Cardiac muscle cell (in vitro differentiated cells and primary cell): Measurements from ENCODE around the gene ATP11B. TPM values are rescaled to one million over a fixed set of nuclear protein-coding genes. Genes with fewer than 3 reads are reported as not detected.
"Not testable (repeated sequence)": the region's sequence is repeated elsewhere in the genome, so short reads cannot be mapped to it uniquely, and the experiment has no call there.

Source experiments
- DNase-seq, 2 donors: peaks; one replicate each; pipeline versions ENCODE4 v3.0.0 to v3.0.0-alpha.2; 2010 to 2017; ENCODE audit warnings: low read depth in 1 of 2, low spot score in 1 of 2
- H3K27ac ChIP-seq: fragments of 200-600 bp; sonication (generic); 2 replicates; pipeline ENCODE4 v1.5.1; 2016
- H3K27me3 ChIP-seq: fragments of 200-600 bp; sonication (generic); 2 replicates; pipeline ENCODE4 v1.6.0; 2016; ENCODE audit warnings: control low read depth
- H3K36me3 ChIP-seq: fragments of 200-600 bp; sonication (generic); 2 replicates; pipeline ENCODE4 v1.5.1; 2016; ENCODE audit warnings: control low read depth
- H3K4me1 ChIP-seq: fragments of 200-600 bp; sonication (generic); 2 replicates; pipeline ENCODE4 v1.8.1; 2017; ENCODE audit warnings: low read depth, mild to moderate bottlenecking, mixed run types
- H3K4me3 ChIP-seq: fragments of 200-600 bp; sonication (generic); 2 replicates; pipeline ENCODE4 v1.5.1; 2016; ENCODE audit warnings: mild to moderate bottlenecking
- H3K9me3 ChIP-seq: fragments of 200-600 bp; sonication (generic); 2 replicates; pipeline ENCODE4 v1.5.1; 2017; ENCODE audit warnings: low read depth, mild to moderate bottlenecking, control low read depth
- polyA plus RNA-seq: library from polyadenylated mRNA; unstranded; fragments of >200 nt; fragmentation: Nextera tagmentation; extraction: Ambion mirVana; gene quantifications from 2 replicates; pipeline ENCODE4 v1.2.1, GENCODE V29; 2016
- total RNA-seq: library from RNA; depleted of rRNA; stranded (reverse); fragments of >200 nt; gene quantifications from 2 replicates; pipeline ENCODE4 v1.2.3, GENCODE V29; 2016
- TF ChIP-seq, protein P1 (sequence below): IDR thresholded peaks from 2 replicates; pipeline ENCODE4 v1.5.1; 2012; ENCODE audit warnings: low read depth, mild to moderate bottlenecking, low read length

The ATP11B gene
- total and polyA plus RNA-seq, 2 experiments from 2014 or later = 11.9 to 79.0 TPM

DNA sequence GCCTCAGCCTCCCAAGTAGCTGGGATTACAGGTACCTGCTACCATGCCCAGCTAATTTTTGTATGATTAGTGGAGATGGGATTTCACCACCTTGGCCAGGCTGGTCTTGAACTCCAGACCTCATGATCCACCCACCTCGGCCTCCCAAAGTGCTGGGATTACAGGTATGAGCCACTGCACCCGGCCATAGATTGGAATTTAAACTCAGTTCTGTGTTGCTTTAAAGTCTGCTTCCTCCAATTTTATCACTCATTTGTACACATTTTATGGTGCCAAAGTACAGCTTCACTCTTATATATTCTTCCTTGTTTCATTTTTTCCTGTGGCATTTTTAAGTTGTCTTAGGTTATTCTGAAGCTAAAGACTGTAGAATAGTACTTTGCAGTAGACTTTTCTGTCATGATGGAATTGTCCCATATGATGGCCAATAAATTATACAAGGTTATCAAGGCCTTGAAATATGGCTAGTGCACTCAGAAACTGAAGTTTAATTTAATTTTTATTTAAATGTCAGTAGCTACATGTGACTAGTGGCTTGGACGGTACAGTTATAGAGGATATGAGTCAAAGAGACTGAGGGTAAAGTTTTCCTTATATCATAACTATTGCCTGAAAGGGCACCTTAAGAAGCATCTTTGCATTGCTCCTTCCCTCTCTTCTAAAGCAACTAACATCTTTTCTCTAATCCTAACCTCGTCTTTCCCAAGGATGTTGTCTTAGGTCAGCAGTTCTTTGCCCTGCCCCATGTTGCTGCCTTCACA is 28.1 kb downstream of the ATP11B start:
- Histone ChIP-seq H3K27me3 (no peaks in the 10 kb centered on the region), H3K4me1 (no peaks in the 10 kb centered on the region), H3K27ac (no peak overlapping the region), H3K4me3 (no peak overlapping the region), H3K36me3 (no peaks in the 10 kb centered on the region), H3K9me3 (no peaks in the 10 kb centered on the region)
- no peak for DNase-seq
- TF ChIP-seq, protein P1, sequence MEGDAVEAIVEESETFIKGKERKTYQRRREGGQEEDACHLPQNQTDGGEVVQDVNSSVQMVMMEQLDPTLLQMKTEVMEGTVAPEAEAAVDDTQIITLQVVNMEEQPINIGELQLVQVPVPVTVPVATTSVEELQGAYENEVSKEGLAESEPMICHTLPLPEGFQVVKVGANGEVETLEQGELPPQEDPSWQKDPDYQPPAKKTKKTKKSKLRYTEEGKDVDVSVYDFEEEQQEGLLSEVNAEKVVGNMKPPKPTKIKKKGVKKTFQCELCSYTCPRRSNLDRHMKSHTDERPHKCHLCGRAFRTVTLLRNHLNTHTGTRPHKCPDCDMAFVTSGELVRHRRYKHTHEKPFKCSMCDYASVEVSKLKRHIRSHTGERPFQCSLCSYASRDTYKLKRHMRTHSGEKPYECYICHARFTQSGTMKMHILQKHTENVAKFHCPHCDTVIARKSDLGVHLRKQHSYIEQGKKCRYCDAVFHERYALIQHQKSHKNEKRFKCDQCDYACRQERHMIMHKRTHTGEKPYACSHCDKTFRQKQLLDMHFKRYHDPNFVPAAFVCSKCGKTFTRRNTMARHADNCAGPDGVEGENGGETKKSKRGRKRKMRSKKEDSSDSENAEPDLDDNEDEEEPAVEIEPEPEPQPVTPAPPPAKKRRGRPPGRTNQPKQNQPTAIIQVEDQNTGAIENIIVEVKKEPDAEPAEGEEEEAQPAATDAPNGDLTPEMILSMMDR = no peak

DNA sequence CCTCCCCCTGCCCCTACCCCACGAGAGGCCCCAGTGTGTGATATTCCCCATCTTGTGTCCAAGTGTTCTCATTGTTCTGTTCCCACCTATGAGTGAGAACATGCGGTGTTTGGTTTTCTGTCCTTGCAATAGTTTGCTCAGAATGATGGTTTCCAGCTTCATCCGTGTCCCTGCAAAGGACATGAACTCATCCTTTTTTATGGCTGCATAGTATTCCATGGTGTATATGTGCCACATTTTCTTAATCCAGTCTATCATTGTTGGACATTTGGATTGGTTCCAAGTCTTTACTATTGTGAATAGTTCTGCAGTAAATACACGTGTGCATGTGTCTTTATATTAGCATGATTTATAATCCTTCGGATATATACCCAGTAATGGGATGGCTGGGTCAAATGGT is 29.0 kb downstream of the ATP11B start:
- H3K4me1 ChIP-seq, H3K9me3 ChIP-seq, H3K36me3 ChIP-seq, H3K27ac ChIP-seq, H3K4me3 ChIP-seq, H3K27me3 ChIP-seq, DNase-seq: not testable (repeated sequence)

DNA sequence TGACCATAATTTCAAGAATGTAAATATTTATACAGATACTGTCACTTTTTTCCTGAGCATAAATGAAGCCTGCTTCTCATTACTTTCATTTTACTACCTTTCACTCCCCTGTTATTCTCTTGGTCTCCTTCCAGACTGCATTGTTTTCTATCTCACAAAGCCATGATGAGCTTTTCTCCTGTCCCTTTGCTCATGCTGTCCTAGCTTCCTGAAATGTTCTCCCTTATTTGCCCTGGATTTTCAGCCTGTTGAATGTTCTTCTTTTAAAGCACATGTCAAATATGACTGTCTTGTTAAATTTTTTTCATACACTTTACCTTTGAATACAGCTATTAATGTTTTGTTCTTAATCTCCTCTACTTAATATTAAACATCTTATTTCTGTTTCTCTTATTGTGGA is 31.7 kb downstream of the ATP11B start:
- no peak overlapping the region for H3K4me3 ChIP-seq
- no peaks in the 10 kb centered on the region for H3K4me1 ChIP-seq
- TF ChIP-seq, protein P1 = no peak
- no peak overlapping the region for H3K27ac ChIP-seq
- H3K27me3 ChIP-seq = no peaks in the 10 kb centered on the region
- H3K9me3 ChIP-seq = no peaks in the 10 kb centered on the region
- no peak for DNase-seq
- H3K36me3 ChIP-seq = peaks cover 7% of the 10 kb centered on the region

DNA sequence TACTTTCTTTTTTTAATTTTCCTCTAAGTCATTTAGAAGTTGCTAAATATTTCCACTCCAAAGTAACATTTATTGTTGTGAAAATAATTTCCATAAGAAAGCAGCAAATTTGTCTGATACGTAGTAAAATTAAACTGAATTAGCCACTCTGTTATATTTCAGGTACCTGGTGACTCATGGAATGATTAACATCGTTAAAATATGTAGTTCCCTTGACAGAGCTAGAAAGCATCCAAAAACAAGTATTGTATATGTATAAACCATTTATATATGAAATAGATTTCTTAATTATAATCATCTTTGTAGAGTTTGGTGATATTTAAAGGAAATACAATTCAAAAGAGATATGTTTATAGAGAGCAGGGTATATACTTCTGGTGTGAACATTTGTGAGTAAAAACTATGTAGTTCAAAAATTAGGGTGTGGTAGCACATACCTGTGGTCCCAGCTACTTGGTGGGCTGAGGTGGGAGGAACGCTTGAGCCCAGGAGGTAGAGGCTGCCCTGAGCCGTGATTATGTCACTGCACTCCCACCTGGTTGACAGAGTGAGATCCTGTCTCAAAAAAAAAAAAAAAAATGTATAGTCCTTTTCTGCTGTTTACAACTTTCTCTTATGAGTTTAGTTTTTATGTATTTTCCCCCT is 36.6 kb downstream of the ATP11B start:
- H3K27me3 ChIP-seq = no peaks in the 10 kb centered on the region
- H3K4me3 ChIP-seq = no peak overlapping the region
- no peak overlapping the region for H3K27ac ChIP-seq
- no peaks in the 10 kb centered on the region for H3K4me1 ChIP-seq
- TF ChIP-seq, protein P1 = no peak
- DNase-seq = no peak
- H3K9me3 ChIP-seq = no peaks in the 10 kb centered on the region
- H3K36me3 ChIP-seq = peaks cover 7% of the 10 kb centered on the region

DNA sequence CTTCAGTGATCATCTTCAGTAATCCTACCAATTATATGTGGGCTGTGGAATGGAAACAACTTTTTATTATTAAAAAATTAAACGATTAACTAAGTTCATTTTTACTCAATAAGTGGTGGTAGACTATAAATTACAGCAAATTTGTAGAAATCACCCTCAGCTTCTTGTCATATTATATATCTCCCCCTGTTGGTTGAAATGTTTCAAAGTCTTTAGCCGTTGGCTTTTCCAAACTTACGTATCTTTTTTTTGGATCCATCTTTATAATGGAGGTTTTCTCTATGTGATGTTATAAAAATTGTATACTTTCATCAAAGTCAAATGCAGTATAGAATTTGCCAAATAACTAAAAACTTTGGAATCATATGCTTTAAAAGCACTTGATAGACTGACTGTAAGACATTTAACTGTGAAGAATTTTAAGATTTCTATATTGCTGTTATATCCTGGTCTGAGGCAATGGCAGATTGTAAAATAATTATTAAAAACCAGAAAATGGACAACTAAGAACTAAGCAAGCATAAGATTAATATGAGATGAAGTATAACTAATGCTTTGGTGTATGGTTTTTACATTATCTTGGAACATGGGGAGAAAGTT is 44.7 kb downstream of the ATP11B start:
- H3K4me3 ChIP-seq = no peak overlapping the region
- TF ChIP-seq, protein P1 = peak; percentile 42
- DNase-seq = peak; percentile 31 to 55
- no peaks in the 10 kb centered on the region for H3K27me3 ChIP-seq
- peaks cover 23% of the 10 kb centered on the region for H3K36me3 ChIP-seq
- H3K27ac ChIP-seq = no peak overlapping the region
- no peaks in the 10 kb centered on the region for H3K4me1 ChIP-seq
- no peaks in the 10 kb centered on the region for H3K9me3 ChIP-seq

DNA sequence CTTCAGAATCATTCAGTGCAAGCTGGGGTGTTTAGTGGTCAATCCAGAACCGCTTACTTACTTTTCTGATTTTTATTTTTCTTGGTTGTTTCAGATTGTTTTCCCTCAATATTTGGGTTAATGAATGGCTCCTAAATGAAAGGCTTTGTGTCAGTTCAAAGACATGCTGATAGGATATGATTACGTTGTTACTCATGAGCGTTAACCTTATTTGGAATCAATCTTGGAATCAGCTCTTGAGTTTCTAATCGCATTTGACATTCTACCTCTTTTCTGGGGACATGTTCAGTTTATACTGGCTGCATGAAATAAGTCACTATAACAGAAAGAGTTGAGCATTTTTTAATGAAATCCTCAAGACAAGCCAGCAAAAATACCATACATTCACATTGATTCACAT is 50.2 kb downstream of the ATP11B start:
- H3K27ac ChIP-seq = no peak overlapping the region
- H3K27me3 ChIP-seq = no peaks in the 10 kb centered on the region
- H3K4me3 ChIP-seq = no peak overlapping the region
- TF ChIP-seq, protein P1 = no peak
- no peak for DNase-seq
- H3K4me1 ChIP-seq = no peaks in the 10 kb centered on the region
- H3K36me3 ChIP-seq = peaks cover 32% of the 10 kb centered on the region
- H3K9me3 ChIP-seq = no peaks in the 10 kb centered on the region
